Skin epidermis (tissue), 12 donors: ENCODE measurements around the gene GRPR.
"Not testable (repeated sequence)": the region's sequence is repeated elsewhere in the genome, so short reads cannot be mapped to it uniquely, and the experiment has no call there.

ENCODE experiments used
- H3K27ac ChIP-seq, 21 experiments: fragments of 200-600 bp; sonication (generic) in 11 of 21; one replicate each; pipeline ENCODE4 v1.5.0; 2020; ENCODE audit warnings: mild to moderate bottlenecking in 3 of 21, inconsistent platforms in 2 of 21, moderate library complexity in 2 of 21
- H3K4me3 ChIP-seq, 7 experiments: fragments of 200-600 bp; sonication (generic) in 2 of 7; one replicate each; pipeline ENCODE4 v1.5.0; 2020; ENCODE audit warnings: inconsistent platforms in 2 of 7, mild to moderate bottlenecking in 2 of 7, moderate library complexity in 1 of 7

The GRPR gene

DNA sequence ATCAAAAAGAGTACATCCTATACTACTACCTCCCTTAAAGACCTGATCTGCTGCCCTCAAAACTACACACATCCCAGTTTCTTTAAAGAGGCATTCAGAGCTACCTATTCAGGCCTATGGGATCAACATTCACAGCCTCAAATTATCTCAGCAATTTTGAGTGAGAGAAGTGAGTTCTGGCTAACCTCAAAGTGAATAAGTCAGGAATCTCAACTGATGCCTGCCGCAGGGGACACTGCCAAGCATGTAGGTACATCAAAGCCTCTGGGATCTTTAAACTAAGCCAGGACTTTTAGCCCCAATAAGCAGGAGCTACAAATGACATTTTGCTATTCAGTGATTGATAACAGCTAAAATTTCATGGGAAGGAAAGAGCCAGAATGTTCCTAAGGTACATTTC, 11.6 kb downstream of the GRPR start:
- no peak overlapping the region for H3K4me3 ChIP-seq

DNA sequence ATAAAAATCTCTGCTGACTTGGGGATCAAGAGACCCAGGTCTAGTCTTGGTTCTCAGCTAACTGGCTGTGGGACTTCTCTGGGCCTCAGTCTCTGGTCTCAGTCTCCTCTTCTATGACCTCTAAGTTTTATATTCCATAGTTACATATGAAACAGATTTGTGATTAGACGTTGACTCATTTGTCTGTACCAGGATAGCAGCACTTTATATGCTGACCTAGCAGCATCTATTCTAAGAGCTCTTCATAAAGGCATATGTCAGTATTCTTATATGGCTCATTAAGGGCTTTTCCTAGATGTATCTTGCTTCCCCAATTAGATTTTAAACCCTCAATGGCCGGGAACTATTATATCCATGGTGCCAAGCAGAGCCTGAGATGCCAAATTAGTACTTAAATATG, 12.7 kb downstream of the GRPR start:
- Histone ChIP-seq H3K4me3 (no peak overlapping the region), H3K27ac (no peak overlapping the region)

More for the DNA sequence above, 11.6 kb downstream of the GRPR start:
- H3K27ac ChIP-seq, result no peak overlapping the region

DNA sequence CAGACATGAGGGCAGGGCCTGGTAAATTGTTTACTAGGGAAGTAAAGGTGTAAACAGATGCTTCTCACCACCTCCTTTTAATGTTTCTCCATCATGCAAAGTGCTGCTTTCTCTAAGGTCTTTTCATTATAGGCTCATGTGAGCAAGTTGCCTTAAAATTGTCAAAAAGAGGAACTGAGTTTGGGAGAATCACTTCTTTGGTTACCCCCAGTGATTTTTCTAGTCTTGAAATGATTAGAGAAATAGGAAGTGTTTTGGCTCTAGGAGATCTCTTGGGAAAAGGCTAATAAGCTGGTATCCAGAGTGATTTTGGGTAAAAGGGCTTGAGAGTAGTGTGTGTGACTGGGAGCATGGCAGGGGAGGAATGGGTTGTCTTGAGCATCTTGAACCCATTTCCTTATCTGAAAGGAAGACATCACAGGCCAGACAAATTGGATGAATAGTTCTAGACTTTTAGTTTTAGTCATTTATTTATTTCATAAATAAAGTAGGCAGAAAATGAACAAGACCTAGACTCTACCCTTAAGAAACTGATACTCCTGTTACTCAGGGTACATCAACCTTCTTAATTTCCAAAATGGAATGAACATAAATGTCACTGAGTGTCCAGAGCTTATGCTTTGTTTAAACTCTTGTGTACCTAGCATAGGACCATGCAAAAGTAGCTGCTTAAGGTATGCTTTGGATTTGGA, 14.2 kb downstream of the GRPR start:
- Histone ChIP-seq H3K27ac (no peak overlapping the region), H3K4me3 (no peak overlapping the region)

DNA sequence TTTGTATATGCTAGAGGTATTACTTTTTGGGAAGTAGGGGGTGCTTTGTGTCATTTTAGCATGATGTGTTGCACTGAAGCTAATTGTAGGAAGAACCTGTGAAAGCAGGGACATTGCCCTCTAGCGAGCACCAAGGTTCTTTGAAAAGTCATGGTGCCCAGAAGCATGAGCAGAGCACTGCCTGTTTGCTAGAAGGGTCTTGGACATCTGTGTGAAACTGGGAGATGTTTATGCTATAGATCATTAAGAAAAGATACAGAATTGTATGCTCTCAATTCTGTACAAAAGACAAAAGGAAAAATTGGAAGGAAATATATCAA, 14.7 kb downstream of the GRPR start:
- Histone ChIP-seq H3K27ac (no peak overlapping the region), H3K4me3 (no peak overlapping the region)

DNA sequence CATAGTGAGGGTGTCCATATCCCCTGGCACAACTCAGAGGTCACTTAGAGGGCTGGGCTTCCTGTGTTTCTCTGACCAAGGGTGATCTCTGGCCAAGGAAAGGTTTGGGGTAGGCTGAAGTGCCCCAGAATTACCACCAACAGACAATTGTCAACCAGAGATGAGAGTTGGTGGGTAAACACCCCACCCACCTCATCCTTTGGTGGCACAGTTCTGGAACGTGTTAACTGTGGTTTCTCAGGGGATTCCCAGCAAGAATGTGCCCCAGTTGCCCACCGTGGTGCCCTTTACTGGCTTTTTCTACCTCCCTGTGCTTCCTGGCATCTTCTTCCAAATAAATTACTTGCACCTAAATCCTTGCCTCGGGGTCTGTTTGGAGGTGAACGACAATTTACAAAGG, 17.1 kb downstream of the GRPR start:
- H3K27ac ChIP-seq, result no peak overlapping the region
- H3K4me3 ChIP-seq, result no peak overlapping the region

DNA sequence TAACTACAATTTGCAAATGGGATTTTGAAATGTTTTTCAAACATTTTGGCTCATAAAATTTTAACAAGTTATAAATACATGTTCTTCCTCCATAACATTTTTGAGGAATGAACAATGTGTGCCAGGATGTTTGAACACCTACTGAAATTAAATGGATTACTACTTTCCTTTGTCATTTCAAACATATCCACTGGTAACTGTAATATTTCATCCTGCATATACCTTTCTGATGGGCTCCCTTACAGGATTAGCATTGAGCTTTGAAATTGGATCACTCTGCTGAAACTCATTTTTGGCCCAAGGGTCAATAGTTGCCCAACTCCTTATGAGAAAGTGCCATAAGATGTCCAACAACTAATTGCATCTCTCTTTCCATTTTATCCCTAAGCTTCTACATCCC, 17.6 kb downstream of the GRPR start:
- Histone ChIP-seq H3K27ac (no peak overlapping the region), H3K4me3 (no peak overlapping the region)

DNA sequence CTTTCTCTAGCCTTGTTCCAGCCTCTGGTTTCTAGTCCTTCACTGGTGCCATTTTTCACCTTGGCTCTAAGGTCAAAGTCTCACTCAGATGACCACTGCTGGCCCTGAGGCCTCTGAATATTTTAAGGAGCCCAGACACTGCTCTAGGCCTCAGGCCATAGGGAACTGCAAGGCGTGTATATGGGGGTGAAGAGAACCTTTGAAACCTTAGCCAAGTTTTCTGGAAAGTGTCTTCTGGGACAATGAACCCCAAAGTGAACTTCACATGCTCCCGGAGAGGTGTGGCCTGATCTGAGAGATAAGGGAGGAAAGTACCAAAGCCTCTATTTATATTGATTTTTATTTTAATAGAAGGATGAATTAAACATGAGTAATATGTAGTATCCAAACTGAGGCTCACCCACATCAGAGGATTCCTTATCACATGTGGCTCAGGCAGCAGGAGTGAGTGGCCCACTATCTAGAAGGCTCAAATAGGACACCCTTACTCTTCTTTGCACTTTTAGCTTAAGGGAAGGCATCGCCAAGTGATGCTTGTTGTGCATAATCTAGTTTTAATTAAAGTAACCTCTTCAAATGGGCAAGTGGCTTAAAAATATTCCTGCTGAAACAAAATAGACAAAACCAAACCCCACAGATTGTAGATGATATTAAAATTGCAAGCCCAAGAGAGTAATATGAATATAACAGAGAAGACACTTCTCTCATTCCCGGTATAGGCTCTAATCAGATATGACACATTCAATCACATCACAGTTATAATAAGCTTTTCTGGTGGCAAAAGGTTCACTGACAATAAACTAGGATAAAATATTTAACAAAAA, 18.3 kb downstream of the GRPR start:
- H3K27ac ChIP-seq, result no peak overlapping the region
- no peak overlapping the region for H3K4me3 ChIP-seq

DNA sequence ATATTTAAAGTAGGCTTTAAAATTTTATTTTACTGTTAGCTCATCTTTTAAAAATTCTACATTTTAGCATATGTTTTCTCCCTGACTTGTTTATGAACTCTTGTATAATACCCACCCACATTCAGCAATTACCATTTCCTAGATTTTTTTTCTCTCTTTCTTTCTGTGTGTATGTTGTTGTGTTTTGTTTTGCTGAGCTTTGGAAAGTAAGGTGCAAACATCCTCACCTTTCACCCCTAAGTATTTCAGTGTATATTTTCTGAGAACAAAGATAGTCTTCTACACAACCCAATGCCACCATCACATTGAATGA, 18.8 kb downstream of the GRPR start:
- no peak overlapping the region for H3K27ac ChIP-seq
- H3K4me3 ChIP-seq, result no peak overlapping the region

DNA sequence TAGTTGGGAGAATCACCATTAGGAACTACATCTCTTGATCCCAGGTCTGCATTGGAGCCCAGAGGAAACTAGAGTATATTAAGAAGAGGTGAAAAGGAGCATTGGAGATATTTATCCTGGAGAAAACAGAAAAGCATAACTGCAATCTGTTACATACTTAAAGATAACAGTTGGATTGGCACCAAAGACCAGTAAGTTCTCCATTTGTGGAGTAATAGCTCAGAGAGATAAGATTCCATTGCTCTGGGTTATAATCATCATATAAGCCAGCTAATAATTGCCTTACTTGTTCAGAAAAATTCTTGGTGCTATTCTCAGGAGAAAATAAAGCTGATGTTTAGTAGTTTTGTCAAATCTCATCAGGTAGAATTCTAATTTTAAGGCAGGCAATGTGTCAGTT, 20.6 kb downstream of the GRPR start:
- no peak overlapping the region for H3K27ac ChIP-seq

DNA sequence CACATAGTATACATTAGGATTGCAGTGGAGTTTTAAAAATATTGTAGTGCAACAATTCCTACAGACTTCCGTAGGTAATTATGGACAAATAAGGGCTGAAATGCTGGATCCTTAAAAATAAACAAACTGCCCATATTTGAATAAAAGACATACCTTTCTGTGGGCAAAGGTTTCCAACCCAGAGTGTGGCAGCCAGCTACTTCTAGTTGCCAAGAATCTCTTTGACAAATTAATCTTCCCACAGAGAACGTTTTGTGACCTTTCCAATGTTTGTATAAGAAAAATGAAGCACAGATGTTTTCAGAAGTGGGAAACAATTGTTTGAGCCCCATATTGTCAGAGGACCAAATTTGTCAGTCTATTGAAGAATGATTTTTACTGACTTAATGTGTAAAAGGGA, 21.1 kb downstream of the GRPR start:
- Histone ChIP-seq H3K27ac (no peak overlapping the region), H3K4me3 (no peak overlapping the region)

More for the DNA sequence above, 20.6 kb downstream of the GRPR start:
- no peak overlapping the region for H3K4me3 ChIP-seq

DNA sequence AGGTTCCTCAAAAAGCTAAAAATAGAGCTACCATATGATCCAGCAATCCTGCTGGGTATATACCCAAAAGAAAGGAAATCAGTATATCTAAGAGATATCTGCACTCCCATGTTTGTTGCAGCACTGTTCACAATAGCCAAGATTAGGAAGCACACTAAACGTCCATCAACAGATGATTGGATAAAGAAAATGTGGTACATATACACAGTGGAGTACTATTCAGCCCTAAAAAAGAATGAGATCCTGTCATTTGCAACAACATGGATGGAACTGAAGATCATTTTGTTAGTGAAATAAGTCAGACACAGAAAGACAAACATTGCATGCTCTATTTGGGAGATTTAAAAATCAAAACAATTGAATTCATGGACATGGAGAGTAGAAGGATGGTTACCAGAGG, 21.7 kb downstream of the GRPR start:
- H3K27ac ChIP-seq, H3K4me3 ChIP-seq: not testable (repeated sequence)

DNA sequence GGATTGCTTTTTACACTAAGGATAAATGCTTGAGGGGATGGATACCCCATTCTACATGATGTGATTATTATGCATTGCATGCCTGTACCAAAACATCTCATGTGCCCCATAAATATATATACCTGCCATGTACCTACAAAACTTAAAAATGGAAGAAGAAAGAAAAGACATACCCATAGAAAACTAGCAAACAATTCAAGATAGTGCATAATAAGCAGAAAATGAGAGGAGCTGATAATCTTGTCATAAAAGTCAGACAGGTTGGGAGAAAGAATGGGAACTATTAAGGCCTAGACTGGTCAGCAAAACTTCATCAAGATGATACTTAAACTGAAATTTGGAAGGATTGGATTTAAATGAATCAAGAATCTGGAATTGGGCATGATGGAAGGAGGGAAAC, 22.3 kb downstream of the GRPR start:
- H3K4me3 ChIP-seq, result no peak overlapping the region
- no peak overlapping the region for H3K27ac ChIP-seq

DNA sequence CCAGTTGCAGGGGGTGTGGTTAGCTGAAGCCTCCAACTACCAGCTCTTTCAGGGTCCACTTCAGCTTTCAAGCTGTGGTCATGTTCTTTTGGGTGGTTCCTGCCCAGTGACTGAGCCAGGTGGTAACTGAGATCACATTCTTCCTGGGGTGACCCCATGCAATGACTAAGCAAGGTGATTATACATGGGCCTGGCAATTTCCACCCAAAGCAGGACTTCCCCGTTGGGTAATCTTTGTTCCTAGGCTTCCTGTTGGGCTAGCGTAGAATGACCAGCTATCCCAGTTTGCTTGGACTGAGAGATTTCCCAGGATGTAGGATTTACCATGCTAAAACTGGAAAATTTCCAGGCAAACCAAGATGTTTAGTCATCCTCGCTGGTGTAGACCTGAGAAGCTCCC, 25.5 kb downstream of the GRPR start:
- Histone ChIP-seq H3K4me3 (no peak overlapping the region), H3K27ac (no peak overlapping the region)

DNA sequence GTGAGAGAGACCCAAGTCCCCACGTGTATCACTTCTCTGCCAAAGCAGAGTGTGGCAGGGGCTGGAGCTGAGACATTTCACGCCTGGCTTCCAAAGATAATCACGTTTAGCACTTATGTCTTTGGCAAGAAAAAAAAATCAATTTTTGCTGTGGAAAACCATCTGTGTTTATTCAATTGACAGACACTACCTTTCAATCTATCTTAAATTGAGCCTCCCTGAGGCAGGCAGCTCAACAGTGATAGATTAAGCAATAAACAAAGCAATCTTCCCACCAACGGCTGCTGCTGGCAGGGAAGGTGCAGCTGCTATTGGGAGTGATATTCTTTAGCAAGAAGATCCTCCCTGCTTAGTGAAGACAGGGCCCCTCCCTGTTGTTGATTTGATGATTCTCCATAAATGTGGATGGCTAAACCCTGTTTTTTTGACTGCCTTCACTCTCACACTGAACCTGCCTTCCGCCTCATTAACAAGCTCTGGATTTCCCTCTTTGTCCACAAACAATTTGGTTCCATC, 32.3 kb downstream of the GRPR start:
- no peak overlapping the region for H3K27ac ChIP-seq
- no peak overlapping the region for H3K4me3 ChIP-seq

DNA sequence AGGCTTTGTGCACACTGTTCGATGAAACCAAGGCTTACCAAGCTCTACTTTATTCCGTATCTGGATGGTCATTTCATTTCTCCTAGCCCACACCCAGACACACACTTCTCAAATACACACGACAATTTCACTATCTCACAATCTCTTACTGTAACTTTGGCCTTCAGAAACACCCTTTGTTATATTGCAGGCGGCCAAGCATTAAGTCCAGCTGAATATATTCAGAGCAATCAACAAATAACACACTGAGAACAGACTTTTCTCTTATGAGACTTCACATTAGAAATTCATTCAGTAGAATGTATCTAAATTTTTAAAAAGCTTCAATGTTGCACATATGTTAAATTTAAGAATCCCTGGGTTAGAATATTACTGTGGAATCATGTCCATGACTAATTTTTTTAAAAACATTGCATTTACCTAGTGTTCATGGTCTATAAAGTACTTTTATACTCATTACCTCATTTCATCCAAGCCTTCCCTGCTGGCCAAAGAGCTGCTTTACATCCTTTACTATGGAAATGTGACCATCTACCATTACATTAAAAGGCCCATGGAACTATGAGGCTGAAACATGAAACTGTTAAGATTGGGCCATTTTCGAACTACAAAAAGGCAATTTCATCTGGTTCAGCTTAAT, 33.4 kb downstream of the GRPR start:
- Histone ChIP-seq H3K4me3 (no peak overlapping the region), H3K27ac (no peak overlapping the region)

DNA sequence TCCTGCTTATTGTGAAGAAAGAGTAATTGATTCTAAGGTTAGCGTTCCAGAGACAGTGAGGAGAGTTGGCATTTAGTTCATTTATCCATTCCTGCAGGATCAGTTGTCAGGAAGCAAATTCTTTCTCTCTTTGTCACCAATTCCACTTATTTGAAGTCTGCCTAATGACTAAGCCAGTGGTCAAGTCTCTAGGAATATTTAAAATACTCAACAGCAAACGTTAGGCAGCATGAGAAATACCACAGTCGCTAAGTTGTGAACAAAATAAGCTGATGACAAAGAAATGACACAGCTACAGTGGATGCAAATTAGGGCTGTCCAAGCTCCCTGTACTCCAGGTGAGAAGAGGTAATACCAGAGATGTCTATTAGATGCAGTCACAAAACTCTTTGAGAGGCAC, 37.4 kb downstream of the GRPR start:
- Histone ChIP-seq H3K27ac (no peak overlapping the region), H3K4me3 (no peak overlapping the region)

DNA sequence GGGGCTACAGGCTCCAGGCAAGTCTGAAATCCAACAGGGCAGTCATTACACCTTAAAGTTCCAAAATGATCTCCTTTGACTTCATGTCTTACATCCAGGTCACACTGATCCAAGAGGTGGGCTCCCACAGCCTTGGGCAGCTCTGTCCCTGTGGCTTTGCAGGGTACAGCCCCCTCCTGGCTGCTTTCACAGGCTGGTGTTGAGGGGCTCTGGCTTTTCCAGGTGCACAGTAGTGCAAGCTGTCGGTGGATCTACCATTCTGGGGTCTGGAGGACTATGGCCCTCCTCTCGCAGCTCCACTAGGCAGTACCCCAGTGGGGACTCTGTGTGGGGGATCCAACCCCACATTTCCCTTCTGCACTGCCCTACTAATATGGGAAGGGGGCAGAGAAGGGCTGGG, 37.8 kb downstream of the GRPR start:
- H3K27ac ChIP-seq, H3K4me3 ChIP-seq: not testable (repeated sequence)

DNA sequence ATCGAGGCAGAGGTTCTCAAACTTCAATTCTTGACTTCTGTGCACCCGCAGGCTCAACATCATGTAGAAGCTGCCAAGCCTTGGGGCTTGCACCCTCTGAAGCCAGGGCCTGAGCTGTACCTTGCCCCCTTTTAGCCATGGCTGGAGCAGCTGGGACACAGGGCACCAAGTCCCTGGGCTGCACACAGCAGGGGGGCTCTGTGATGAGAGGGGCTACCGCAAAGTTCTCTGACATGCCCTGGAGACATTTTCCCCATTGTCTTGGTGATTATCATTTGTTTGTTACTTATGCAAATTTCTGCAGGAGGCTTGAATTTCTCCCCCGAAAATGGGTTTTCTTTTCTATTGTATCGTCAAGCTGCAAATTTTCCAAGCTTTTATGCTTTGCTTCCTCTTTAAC, 39.0 kb downstream of the GRPR start:
- Histone ChIP-seq H3K4me3 (no peak overlapping the region), H3K27ac (no peak overlapping the region)

DNA sequence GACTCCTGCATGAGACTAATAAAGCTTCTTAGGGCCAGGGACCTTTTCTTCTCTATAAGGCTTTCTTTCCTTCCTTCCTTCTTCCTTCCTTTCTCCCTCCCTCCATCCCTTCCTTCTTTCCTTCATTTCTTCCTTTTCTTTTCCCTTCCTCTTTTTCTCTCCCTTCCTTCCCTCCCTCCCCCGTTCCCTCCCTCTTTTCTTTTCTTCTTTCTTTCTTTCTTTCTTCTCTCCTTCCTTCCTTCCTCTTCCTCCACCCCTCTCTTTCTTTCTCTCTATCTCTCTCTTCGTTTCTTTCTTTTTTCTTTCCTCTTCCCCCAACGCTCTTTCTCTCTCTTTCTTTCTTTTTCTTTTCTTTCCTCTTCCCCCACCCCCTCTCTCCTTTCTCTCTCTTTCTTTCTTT, 41.4 kb downstream of the GRPR start:
- Histone ChIP-seq H3K27ac (no peak overlapping the region), H3K4me3 (no peak overlapping the region)

DNA sequence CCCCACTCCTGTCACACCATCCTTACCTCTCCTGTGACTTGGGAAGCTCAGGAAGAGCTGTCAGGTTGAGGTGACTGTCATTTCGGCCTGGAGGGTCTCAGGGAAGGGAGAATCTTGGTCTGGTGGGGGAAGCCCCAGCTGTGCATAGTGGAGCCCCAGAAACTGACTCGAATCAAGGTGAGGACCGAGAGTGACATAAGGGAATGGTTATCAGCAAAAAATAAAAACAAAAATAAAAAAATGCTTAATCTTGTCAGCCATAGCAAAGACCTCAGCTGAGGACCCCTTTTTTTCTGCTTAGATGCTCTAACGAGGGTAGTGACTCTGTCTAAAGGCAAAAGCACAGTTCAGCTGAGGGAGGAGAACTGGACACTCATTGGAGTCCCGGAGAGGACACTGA, 43.8 kb downstream of the GRPR start, which contains the start of gene MAGEB17:
MAGEB17 (plus strand) TSS at position 301 of the 400 bp plus-strand sequence. CDS start 2,902 bp downstream, outside the sequence.
- Histone ChIP-seq H3K27ac (no peak within 1 kb of the TSS), H3K4me3 (no peak within 1 kb of the TSS)

DNA sequence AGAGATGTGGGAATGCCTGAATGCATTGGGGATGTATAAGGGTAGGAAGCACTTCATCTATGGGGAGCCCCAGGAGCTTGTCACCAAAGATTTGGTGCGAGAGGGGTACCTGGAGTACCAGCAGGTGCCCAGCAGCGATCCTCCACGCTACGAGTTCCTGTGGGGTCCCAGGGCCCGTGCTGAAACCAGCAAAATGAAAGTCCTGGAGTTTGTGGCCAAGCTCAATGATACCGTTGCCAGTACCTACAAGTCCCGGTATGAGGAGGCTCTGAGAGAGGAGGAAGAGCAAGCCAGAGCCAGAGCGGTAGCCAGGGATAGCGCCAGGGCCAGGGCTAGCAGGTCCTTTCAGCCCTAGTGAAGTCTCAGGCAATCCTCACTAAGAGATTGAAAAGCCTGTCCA, 47.7 kb downstream of the GRPR start:
- H3K4me3 ChIP-seq, result no peak overlapping the region
- no peak overlapping the region for H3K27ac ChIP-seq
